HG03280 (cell line): ENCODE results near the gene SMYD3.
"Not testable (repeated sequence)": the region's sequence is repeated elsewhere in the genome, so short reads cannot be mapped to it uniquely, and the experiment has no call there.

Experiments
- ATAC-seq: cut with Tn5 transposase; IDR thresholded peaks from one replicate; pipeline ENCODE4 v1.9.1; 2021; ENCODE audit warnings: mild to moderate bottlenecking, moderate library complexity; ENCODE audit not compliant: unreplicated experiment

The SMYD3 gene

GRCh38 chr1:246078888-246079252, 428.2 kb downstream of the SMYD3 start:
- ATAC-seq, result no peak

GRCh38 chr1:246078126-246078887, 428.8 kb downstream of the SMYD3 start:
- ATAC-seq, result no peak

GRCh38 chr1:246077476-246077875, 429.6 kb downstream of the SMYD3 start:
- no peak for ATAC-seq

GRCh38 chr1:246074421-246074820, 432.7 kb downstream of the SMYD3 start:
- ATAC-seq, result no peak

GRCh38 chr1:246072456-246072955, 434.6 kb downstream of the SMYD3 start:
- ATAC-seq, result no peak

- ATAC-seq, result not testable (repeated sequence)
Measured at GRCh38 chr1:246071981-246072380, 435.1 kb downstream of the SMYD3 start.

- ATAC-seq, result not testable (repeated sequence)
Measured at GRCh38 chr1:246071561-246071960, 435.5 kb downstream of the SMYD3 start.

GRCh38 chr1:246069581-246069980, 437.5 kb downstream of the SMYD3 start:
- ATAC-seq, result no peak

- no peak for ATAC-seq
Measured at GRCh38 chr1:246068619-246069509, 438.2 kb downstream of the SMYD3 start.

- no peak for ATAC-seq
Measured at GRCh38 chr1:246068217-246068512, 438.9 kb downstream of the SMYD3 start.

GRCh38 chr1:246067432-246068216, 439.5 kb downstream of the SMYD3 start:
- no peak for ATAC-seq

GRCh38 chr1:246066573-246066972, 440.5 kb downstream of the SMYD3 start:
- ATAC-seq, result no peak

GRCh38 chr1:246065592-246065991, 441.5 kb downstream of the SMYD3 start:
- no peak for ATAC-seq

- no peak for ATAC-seq
Measured at GRCh38 chr1:246064891-246065290, 442.2 kb downstream of the SMYD3 start.

GRCh38 chr1:246063013-246063616, 444.0 kb downstream of the SMYD3 start:
- no peak for ATAC-seq

- ATAC-seq, result no peak
Measured at GRCh38 chr1:246058466-246058865, 448.6 kb downstream of the SMYD3 start.

GRCh38 chr1:246052603-246053002, 454.5 kb downstream of the SMYD3 start:
- ATAC-seq, result no peak

GRCh38 chr1:246051909-246052518, 455.1 kb downstream of the SMYD3 start:
- ATAC-seq, result no peak

GRCh38 chr1:246048693-246049092, 458.4 kb downstream of the SMYD3 start:
- no peak for ATAC-seq

- no peak for ATAC-seq
Measured at GRCh38 chr1:246043556-246043955, 463.5 kb downstream of the SMYD3 start.
